Measurements from ENCODE around the gene THG1L. TPM values are rescaled to one million over a fixed set of nuclear protein-coding genes. Genes with fewer than 3 reads are reported as not detected.
A peak's percentile ranks its signal among the peaks of the same experiment; 100 is the strongest.
"Not testable (repeated sequence)": the region's sequence is repeated elsewhere in the genome, so short reads cannot be mapped to it uniquely, and the experiment has no call there.

Gene THG1L
- total RNA-seq = 10 to 100 TPM; 14.1 to 16.9 TPM

DNA sequence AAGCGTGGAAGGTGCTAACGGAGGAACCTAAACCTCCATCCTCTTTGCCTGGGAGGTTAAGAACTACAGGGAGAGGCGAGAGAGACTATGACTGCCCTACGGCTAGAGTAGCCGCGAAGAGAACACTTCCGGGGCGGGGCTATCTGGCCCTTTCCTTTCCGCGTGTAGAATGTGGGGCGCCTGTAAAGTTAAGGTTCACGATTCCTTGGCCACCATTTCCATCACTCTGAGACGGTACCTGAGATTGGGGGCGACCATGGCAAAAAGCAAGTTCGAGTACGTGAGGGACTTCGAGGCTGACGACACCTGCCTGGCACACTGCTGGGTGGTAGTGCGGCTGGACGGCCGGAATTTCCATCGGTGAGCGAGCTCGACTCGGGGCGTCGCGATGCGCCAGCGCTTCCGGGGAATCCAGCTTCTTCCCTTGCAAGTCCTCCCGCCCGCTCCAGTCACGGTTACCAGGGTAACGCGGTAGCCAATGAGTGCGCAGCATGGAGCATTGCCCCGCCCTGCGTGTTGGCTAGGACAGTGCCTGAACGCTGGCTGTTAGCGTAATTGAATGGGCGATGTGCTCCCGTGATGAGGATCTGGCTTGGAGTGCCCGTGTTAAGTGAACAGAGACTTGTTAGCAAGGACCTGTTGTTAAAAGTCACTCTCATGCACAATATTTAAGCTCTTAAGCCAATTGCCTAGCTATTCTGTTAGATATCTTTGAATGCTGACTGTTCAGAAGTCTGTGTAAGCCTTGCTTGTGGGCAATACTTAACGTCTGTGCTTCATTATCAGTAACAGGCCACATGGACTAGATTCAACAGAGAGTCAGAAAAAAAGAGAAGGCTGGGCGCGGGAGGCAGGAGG, at the start of gene THG1L:
Gene THG1L (plus strand): TSS at position 149 of the 858 bp plus-strand sequence. CDS start 21 bp downstream, at position 170.
- Histone ChIP-seq H3K36me3 (no peaks in the 10 kb centered on the region), H3K9me3 (no peaks in the 10 kb centered on the region), H3K27ac (peak within 1 kb of the TSS; percentile 86 to 91), H3K4me3 (peak within 1 kb of the TSS; percentile 47 to 59), H3K27me3 (replicated peaks; ENCODE audit: insufficient read depth) (no peaks in the 10 kb centered on the region), H3K4me1 (replicated peaks) (no peaks in the 10 kb centered on the region)
- intact Hi-C loops (cut with DNase I) = no loop called here
- TF ChIP-seq POLR2AphosphoS5 (IDR thresholded peaks at IDR 0.05) (peak; percentile 74), POLR2A (IDR thresholded peaks at IDR 0.05) (peak; percentile 50)
- TF ChIP-seq, protein P1, sequence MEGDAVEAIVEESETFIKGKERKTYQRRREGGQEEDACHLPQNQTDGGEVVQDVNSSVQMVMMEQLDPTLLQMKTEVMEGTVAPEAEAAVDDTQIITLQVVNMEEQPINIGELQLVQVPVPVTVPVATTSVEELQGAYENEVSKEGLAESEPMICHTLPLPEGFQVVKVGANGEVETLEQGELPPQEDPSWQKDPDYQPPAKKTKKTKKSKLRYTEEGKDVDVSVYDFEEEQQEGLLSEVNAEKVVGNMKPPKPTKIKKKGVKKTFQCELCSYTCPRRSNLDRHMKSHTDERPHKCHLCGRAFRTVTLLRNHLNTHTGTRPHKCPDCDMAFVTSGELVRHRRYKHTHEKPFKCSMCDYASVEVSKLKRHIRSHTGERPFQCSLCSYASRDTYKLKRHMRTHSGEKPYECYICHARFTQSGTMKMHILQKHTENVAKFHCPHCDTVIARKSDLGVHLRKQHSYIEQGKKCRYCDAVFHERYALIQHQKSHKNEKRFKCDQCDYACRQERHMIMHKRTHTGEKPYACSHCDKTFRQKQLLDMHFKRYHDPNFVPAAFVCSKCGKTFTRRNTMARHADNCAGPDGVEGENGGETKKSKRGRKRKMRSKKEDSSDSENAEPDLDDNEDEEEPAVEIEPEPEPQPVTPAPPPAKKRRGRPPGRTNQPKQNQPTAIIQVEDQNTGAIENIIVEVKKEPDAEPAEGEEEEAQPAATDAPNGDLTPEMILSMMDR (IDR thresholded peaks at IDR 0.05) = peak in 1 of 4 experiments; percentile 16
- peak; percentile 98 for DNase-seq (ENCODE audit: low spot score)
- 1% methylated on average over 47 of the region's 47 CpGs for WGBS

DNA sequence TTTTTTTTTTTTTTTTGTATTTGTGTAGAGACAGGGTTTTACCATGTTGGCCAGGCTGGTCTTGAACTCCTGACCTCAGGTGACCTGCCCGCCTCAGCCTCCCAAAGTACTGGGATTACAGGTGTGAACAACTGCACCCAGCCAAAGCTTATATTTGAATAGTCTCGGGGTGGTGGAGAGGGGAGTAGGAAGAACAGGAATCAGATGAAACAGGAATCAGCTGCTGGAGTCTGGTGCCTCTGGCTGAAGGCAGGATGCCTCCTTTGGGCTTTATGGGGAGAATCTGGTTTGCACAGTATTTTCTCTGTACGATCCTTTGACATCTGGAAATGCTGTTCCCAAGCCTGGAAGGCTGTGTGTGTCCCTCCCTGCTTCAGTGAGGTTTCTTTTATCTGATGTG, 49.0 kb upstream of the THG1L start:
- Histone ChIP-seq H3K27ac (no peak overlapping the region), H3K9me3 (no peaks in the 10 kb centered on the region), H3K36me3 (no peaks in the 10 kb centered on the region), H3K4me3 (no peak overlapping the region), H3K4me1 (replicated peaks) (no peaks in the 10 kb centered on the region), H3K27me3 (replicated peaks; ENCODE audit: insufficient read depth) (no peaks in the 10 kb centered on the region)
- intact Hi-C loops (cut with DNase I) = no loop called here
- TF ChIP-seq POLR2A (IDR thresholded peaks at IDR 0.05) = no peak
- no peak for DNase-seq (ENCODE audit: low spot score)
- WGBS = 57% methylated on average over 3 of the region's 3 CpGs

GRCh38 chr5:157686276-157687197, 44.7 kb upstream of the THG1L start:
- H3K36me3 ChIP-seq; H3K27me3 ChIP-seq (replicated peaks; ENCODE audit: insufficient read depth); H3K9me3 ChIP-seq; H3K4me3 ChIP-seq; H3K27ac ChIP-seq; H3K4me1 ChIP-seq (replicated peaks); DNase-seq (ENCODE audit: low spot score); intact Hi-C loops (cut with DNase I): not testable (repeated sequence)
- WGBS = 82% methylated on average over 14 of the region's 14 CpGs

DNA sequence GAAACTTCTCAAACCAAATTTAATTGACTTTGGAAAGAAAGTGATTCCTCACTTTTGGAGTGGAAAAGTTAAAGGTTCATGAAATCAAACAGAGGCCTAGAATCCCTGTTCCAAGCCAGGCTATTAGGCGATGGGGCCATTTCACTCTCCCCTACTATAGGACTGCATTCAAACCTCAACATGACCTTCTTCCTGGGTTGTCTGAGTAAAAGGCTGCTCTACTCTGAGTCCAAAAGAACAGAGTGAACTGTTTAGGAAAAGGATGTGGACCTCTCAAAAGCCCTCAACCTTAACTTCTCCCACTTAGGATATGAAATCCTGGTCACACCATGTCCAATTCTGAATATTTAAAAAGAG, 44.0 kb upstream of the THG1L start:
- Histone ChIP-seq H3K27ac (no peak overlapping the region), H3K4me3 (no peak overlapping the region), H3K27me3 (replicated peaks; ENCODE audit: insufficient read depth) (no peaks in the 10 kb centered on the region), H3K36me3 (no peaks in the 10 kb centered on the region), H3K9me3 (no peaks in the 10 kb centered on the region), H3K4me1 (replicated peaks) (no peaks in the 10 kb centered on the region)
- 57% methylated on average over 1 of the region's 1 CpG for WGBS
- intact Hi-C loops (cut with DNase I) = no loop called here
- TF ChIP-seq POLR2A (IDR thresholded peaks at IDR 0.05) = no peak
- no peak for TF ChIP-seq POLR2AphosphoS5 (IDR thresholded peaks at IDR 0.05)
- TF ChIP-seq, protein P1 (IDR thresholded peaks at IDR 0.05) = no peak
- no peak for DNase-seq (ENCODE audit: low spot score)

- Histone ChIP-seq H3K4me1 (replicated peaks) (no peaks in the 10 kb centered on the region), H3K27me3 (replicated peaks; ENCODE audit: insufficient read depth) (no peaks in the 10 kb centered on the region), H3K4me3 (no peak overlapping the region), H3K27ac (no peak overlapping the region), H3K36me3 (no peaks in the 10 kb centered on the region), H3K9me3 (no peaks in the 10 kb centered on the region)
- intact Hi-C loops (cut with DNase I) = no loop called here
- 76% methylated on average over 48 of the region's 52 CpGs for WGBS
- no peak for TF ChIP-seq POLR2A (IDR thresholded peaks at IDR 0.05)
- TF ChIP-seq POLR2AphosphoS5 (IDR thresholded peaks at IDR 0.05) = no peak
- TF ChIP-seq, protein P1 (IDR thresholded peaks at IDR 0.05) = no peak
- DNase-seq (ENCODE audit: low spot score) = no peak
Measured at GRCh38 chr5:157689942-157690689, 41.1 kb upstream of the THG1L start.
